Liver (tissue), 9 donors: ENCODE data around the gene ACP7. TPM values are rescaled to one million over a fixed set of nuclear protein-coding genes. Genes with fewer than 3 reads are reported as not detected.

ENCODE experiments used
- DNase-seq: peaks from one replicate; pipeline ENCODE4 v3.0.0-alpha.2; 2017; ENCODE audit warnings: low spot score
- H3K27ac ChIP-seq, 2 donors: one replicate each; pipeline ENCODE4 v1.7.0; 2013; ENCODE audit warnings: inconsistent platforms in 2 of 2, low read length in 2 of 2, control low read depth in 1 of 2, low read depth in 1 of 2, mild to moderate bottlenecking in 1 of 2
- H3K27me3 ChIP-seq, 4 donors: one replicate each; pipeline versions ENCODE4 v1.6.1 to v1.7.0; 2013; ENCODE audit warnings: low read length in 3 of 4, inconsistent platforms in 1 of 4, mild to moderate bottlenecking in 1 of 4, moderate library complexity in 1 of 4; ENCODE audit not compliant: control insufficient read depth in 4 of 4, insufficient read depth in 4 of 4
- H3K36me3 ChIP-seq, 4 donors: one replicate each; pipeline versions ENCODE4 v1.6.1 to v1.7.0; 2013; ENCODE audit warnings: low read length in 3 of 4, mild to moderate bottlenecking in 3 of 4, low read depth in 1 of 4, moderate library complexity in 1 of 4; ENCODE audit not compliant: control insufficient read depth in 4 of 4, insufficient read depth in 3 of 4
- H3K4me1 ChIP-seq, 4 donors: one replicate each; pipeline versions ENCODE4 v1.6.1 to v1.7.0; 2013; ENCODE audit warnings: low read length in 3 of 4, mild to moderate bottlenecking in 3 of 4, moderate library complexity in 1 of 4; ENCODE audit not compliant: control insufficient read depth in 4 of 4, insufficient read depth in 4 of 4
- H3K4me3 ChIP-seq, 3 donors: one replicate each; pipeline versions ENCODE4 v1.6.1 to v1.7.0; 2013; ENCODE audit warnings: low read length in 3 of 3, control low read depth in 1 of 3, low read depth in 1 of 3, mild to moderate bottlenecking in 1 of 3
- H3K9ac ChIP-seq, 2 donors: one replicate each; pipeline ENCODE4 v1.7.0; 2013; ENCODE audit warnings: low read length in 2 of 2, mild to moderate bottlenecking in 2 of 2, moderate library complexity in 2 of 2, control low read depth in 1 of 2, low read depth in 1 of 2
- H3K9me3 ChIP-seq, 4 donors: one replicate each; pipeline versions ENCODE4 v1.6.1 to v1.7.0; 2013; ENCODE audit warnings: low read length in 3 of 4; ENCODE audit not compliant: control insufficient read depth in 4 of 4
- ATF3 ChIP-seq: IDR thresholded peaks from 2 replicates; pipeline ENCODE4 v1.6.1; 2016; ENCODE audit warnings: antibody characterized with exemption
- CTCF ChIP-seq: fragments of 150-350 bp; IDR thresholded peaks from 2 replicates; pipeline ENCODE4 v1.5.1; 2017; ENCODE audit warnings: improper control_type of control experiment, low read depth, low read length; ENCODE audit not compliant: missing input control
- EGR1 ChIP-seq, 2 donors: IDR thresholded peaks; 2 replicates each; pipeline ENCODE4 v1.6.1; 2016 to 2018; ENCODE audit warnings: antibody characterized with exemption in 2 of 2, low read depth in 2 of 2
- FOXA1 ChIP-seq: IDR thresholded peaks from 2 replicates; pipeline ENCODE4 v1.6.1; 2016; ENCODE audit warnings: antibody characterized with exemption
- FOXA2 ChIP-seq: IDR thresholded peaks from 2 replicates; pipeline ENCODE4 v1.6.1; 2016; ENCODE audit warnings: antibody characterized with exemption
- GABPA ChIP-seq, 2 donors: IDR thresholded peaks in 1 of 2; conservative IDR thresholded peaks in 1 of 2; 2 replicates each; pipeline ENCODE4 v1.6.1; 2016; ENCODE audit warnings: antibody characterized with exemption in 2 of 2, mild to moderate bottlenecking in 1 of 2, moderate library complexity in 1 of 2
- HNF4A ChIP-seq, 2 donors: conservative IDR thresholded peaks; 2 replicates each; pipeline ENCODE4 v1.6.1; 2016; ENCODE audit warnings: antibody characterized with exemption in 2 of 2, mild to moderate bottlenecking in 2 of 2
- HNF4G ChIP-seq: IDR thresholded peaks from 2 replicates; pipeline ENCODE4 v1.6.1; 2016; ENCODE audit warnings: antibody characterized with exemption
- JUND ChIP-seq, 2 donors: IDR thresholded peaks; 2 replicates each; pipeline ENCODE4 v1.6.1; 2016; ENCODE audit warnings: antibody characterized with exemption in 2 of 2
- NR2F2 ChIP-seq: IDR thresholded peaks from 2 replicates; pipeline ENCODE4 v1.6.1; 2016; ENCODE audit warnings: antibody characterized with exemption
- RAD21 ChIP-seq, 2 donors: IDR thresholded peaks; 2 replicates each; pipeline ENCODE4 v1.6.1; 2016; ENCODE audit warnings: antibody characterized with exemption in 2 of 2, mild to moderate bottlenecking in 2 of 2
- REST ChIP-seq: IDR thresholded peaks from 2 replicates; pipeline ENCODE4 v1.6.1; 2016; ENCODE audit warnings: antibody characterized with exemption, mild to moderate bottlenecking
- RXRA ChIP-seq, 2 donors: IDR thresholded peaks; 2 replicates each; pipeline ENCODE4 v1.6.1; 2017 to 2018; ENCODE audit warnings: antibody characterized with exemption in 2 of 2, mild to moderate bottlenecking in 1 of 2
- SP1 ChIP-seq: IDR thresholded peaks from 2 replicates; pipeline ENCODE4 v1.6.1; 2018; ENCODE audit warnings: antibody characterized with exemption, mild to moderate bottlenecking
- TAF1 ChIP-seq: conservative IDR thresholded peaks from 2 replicates; pipeline ENCODE4 v1.6.1; 2016; ENCODE audit warnings: antibody characterized with exemption, mild to moderate bottlenecking
- ZBTB33 ChIP-seq: IDR thresholded peaks from 2 replicates; pipeline ENCODE4 v1.6.1; 2016; ENCODE audit warnings: antibody characterized with exemption
- WGBS: extraction: QIAGEN DNeasy Blood & Tissue Kit; methylation state at CpG from one replicate; pipeline ENCODE4 v1.1.7; 2013; 5-methylcytosine and 5-hydroxymethylcytosine counted together
- polyA plus RNA-seq, 2 donors: library from polyadenylated mRNA; stranded (reverse) in 1 of 2; unstranded in 1 of 2; fragments of 200-250 nt in 1 of 2; fragments of >200 nt in 1 of 2; fragmentation: Nextera tagmentation in 1 of 2; extraction: Ambion mirVana in 1 of 2; gene quantifications; one replicate each; pipeline versions ENCODE4 v1.2.1 to v1.2.3, GENCODE V29; 2013 to 2015
- total RNA-seq, 2 donors: library from RNA; depleted of rRNA; stranded (reverse); fragments of >200 nt; gene quantifications; one replicate each; pipeline ENCODE4 v1.2.3, GENCODE V29; 2014
- TF ChIP-seq, protein P1 (sequence below): IDR thresholded peaks from 2 replicates; pipeline ENCODE4 v1.6.1; 2016; ENCODE audit warnings: antibody characterized with exemption
- donor health status: healthy.
- donor health status: healthy.
- donor health status: healthy.
- donor health status: healthy.
- donor health status: healthy.

Gene ACP7
- total and polyA plus RNA-seq, 4 donors, result 0.05 TPM; not detected in 3

GRCh38 chr19:39074942-39075341, 9.2 kb upstream of the ACP7 start:
- H3K4me1 ChIP-seq, result no peaks in the 10 kb centered on the region
- 95% methylated on average over 6 of the region's 6 CpGs for WGBS
- no peak for TF ChIP-seq SP1
- no peak for TF ChIP-seq FOXA2
- TF ChIP-seq, protein P1, sequence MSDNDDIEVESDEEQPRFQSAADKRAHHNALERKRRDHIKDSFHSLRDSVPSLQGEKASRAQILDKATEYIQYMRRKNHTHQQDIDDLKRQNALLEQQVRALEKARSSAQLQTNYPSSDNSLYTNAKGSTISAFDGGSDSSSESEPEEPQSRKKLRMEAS, result no peak
- TF ChIP-seq FOXA1, result no peak
- TF ChIP-seq CTCF, result no peak
- no peak for TF ChIP-seq ATF3
- no peak for TF ChIP-seq REST
- no peak for TF ChIP-seq HNF4G
- TF ChIP-seq GABPA (IDR thresholded peaks at IDR 0.05 in 1 of 2, conservative IDR thresholded peaks at IDR 0.05 in 1 of 2), result no peak
- TF ChIP-seq ZBTB33, result no peak
- no peak for TF ChIP-seq RXRA (IDR thresholded peaks at IDR 0.05)
- TF ChIP-seq RAD21 (IDR thresholded peaks at IDR 0.05), result no peak
- TF ChIP-seq EGR1 (IDR thresholded peaks at IDR 0.05; ENCODE audit: low read depth in 2 of 2), result no peak
- no peak for TF ChIP-seq HNF4A (conservative IDR thresholded peaks at IDR 0.05)
- TF ChIP-seq TAF1, result no peak
- no peak for TF ChIP-seq JUND (IDR thresholded peaks at IDR 0.05)
- TF ChIP-seq NR2F2, result no peak
- no peaks in the 10 kb centered on the region for H3K36me3 ChIP-seq
- H3K27ac ChIP-seq, result no peak overlapping the region
- no peaks in the 10 kb centered on the region for H3K9me3 ChIP-seq
- no peaks in the 10 kb centered on the region for H3K27me3 ChIP-seq
- H3K9ac ChIP-seq, result no peak overlapping the region
- DNase-seq, result no peak
- H3K4me3 ChIP-seq, result no peak overlapping the region

- Histone ChIP-seq H3K27me3 (no peaks in the 10 kb centered on the region), H3K4me3 (no peak overlapping the region), H3K4me1 (no peaks in the 10 kb centered on the region), H3K9ac (no peak overlapping the region), H3K9me3 (no peaks in the 10 kb centered on the region), H3K27ac (no peak overlapping the region), H3K36me3 (no peaks in the 10 kb centered on the region)
- WGBS, result 86% methylated on average over 11 of the region's 11 CpGs
- no peak for TF ChIP-seq CTCF
- TF ChIP-seq HNF4A (conservative IDR thresholded peaks at IDR 0.05), result no peak
- TF ChIP-seq TAF1, result no peak
- no peak for TF ChIP-seq JUND (IDR thresholded peaks at IDR 0.05)
- DNase-seq, result no peak
Observed at GRCh38 chr19:39077323-39077722, 6.8 kb upstream of the ACP7 start.
